Ovary (tissue), 9 donors: ENCODE data around the gene ANK3. TPM values are rescaled to one million over a fixed set of nuclear protein-coding genes. Genes with fewer than 3 reads are reported as not detected.

Source experiments
- DNase-seq, 5 donors: peaks; one replicate each; pipeline ENCODE4 v3.0.0-alpha.2; 2019 to 2020
- H3K27ac ChIP-seq, 2 donors: fragments of 200-600 bp; one replicate each; pipeline versions ENCODE4 v1.5.1 to v1.8.0; 2019 to 2022
- H3K27me3 ChIP-seq: fragments of 200-600 bp; one replicate; pipeline ENCODE4 v1.8.0; 2022
- H3K36me3 ChIP-seq: fragments of 200-600 bp; sonication (generic); one replicate; pipeline ENCODE4 v1.5.1; 2019
- H3K4me1 ChIP-seq: one replicate; pipeline ENCODE4 v1.8.1; 2013; ENCODE audit warnings: mild to moderate bottlenecking, moderate library complexity; ENCODE audit not compliant: insufficient read depth
- H3K4me3 ChIP-seq: fragments of 200-600 bp; sonication (generic); one replicate; pipeline ENCODE4 v1.5.1; 2017
- H3K9me3 ChIP-seq, 2 donors: fragments of 200-600 bp in 1 of 2; sonication (generic) in 1 of 2; one replicate each; pipeline versions ENCODE4 v1.5.1 to v1.8.1; 2013 to 2019; ENCODE audit warnings: mild to moderate bottlenecking in 1 of 2, moderate library complexity in 1 of 2
- CTCF ChIP-seq, 3 donors: fragments of 450-650 bp in 2 of 3; fragments of 200-600 bp in 1 of 3; IDR thresholded peaks; one replicate each; pipeline versions ENCODE4 v1.5.1 to v1.8.0; 2016 to 2022; ENCODE audit warnings: antibody characterized with exemption in 3 of 3, mild to moderate bottlenecking in 1 of 3
- EP300 ChIP-seq: sonication (generic); formaldehyde crosslinking; IDR thresholded peaks from one replicate; pipeline ENCODE4 v1.6.1; 2017; ENCODE audit warnings: antibody characterized with exemption
- POLR2A ChIP-seq: fragments of 450-650 bp; IDR thresholded peaks from one replicate; pipeline ENCODE4 v1.6.1; 2017; ENCODE audit warnings: antibody characterized with exemption, mild to moderate bottlenecking, moderate library complexity
- WGBS, 3 donors: extraction: QIAGEN DNeasy Blood & Tissue Kit in 1 of 3; methylation state at CpG; one replicate each; pipeline versions ENCODE4 v1.1.5 to v1.1.7; 2013 to 2017; 5-methylcytosine and 5-hydroxymethylcytosine counted together
- intact Hi-C, 4 donors: fragments of 100-400 bp; cut with DNase I; formaldehyde crosslinking; loops; one replicate each; pipeline versions ENCODE4 v1.11.0 to v1.15.1; 2022 to 2023
- polyA plus RNA-seq, 2 donors: library from polyadenylated mRNA; stranded (reverse); fragments of 200-250 nt in 1 of 2; fragments of 350-450 nt in 1 of 2; fragmentation: Illumina TruSeq in 1 of 2; extraction: RNeasy Lipid Tissue Mini Kit (QIAGEN cat#74804) in 1 of 2; gene quantifications; one replicate each; pipeline ENCODE4 v1.2.3, GENCODE V29; 2013 to 2014
- total RNA-seq, 7 donors: library from RNA; depleted of rRNA in 2 of 7; stranded (reverse); fragments of >200 nt in 2 of 7; fragmentation: NEBNext Ultra II Directional in 3 of 7; extraction: Animal tissue kit (Norgen Biotek cat#: 25700) in 3 of 7; gene quantifications; one replicate each; pipeline versions ENCODE4 v1.1.0 to v1.2.4, GENCODE V29; 2016 to 2023
- donor health status: DM: no; HTN: no; CAD: no; lungs with moderate emphysema.
- donor health status: DM: no; HTN: no; CAD: no.
- donor health status: Bipolar disorder and iron deficiency.
- donor health status: DM: yes; HTN: yes; CAD: no.
- donor health status: DM: no; HTN: no; CAD: no.
- donor health status: DM: yes; HTN: yes; CAD: no.

ANK3 gene
- total and polyA plus RNA-seq, 9 donors, result 11.4 to 74.1 (median 28.3) TPM

DNA sequence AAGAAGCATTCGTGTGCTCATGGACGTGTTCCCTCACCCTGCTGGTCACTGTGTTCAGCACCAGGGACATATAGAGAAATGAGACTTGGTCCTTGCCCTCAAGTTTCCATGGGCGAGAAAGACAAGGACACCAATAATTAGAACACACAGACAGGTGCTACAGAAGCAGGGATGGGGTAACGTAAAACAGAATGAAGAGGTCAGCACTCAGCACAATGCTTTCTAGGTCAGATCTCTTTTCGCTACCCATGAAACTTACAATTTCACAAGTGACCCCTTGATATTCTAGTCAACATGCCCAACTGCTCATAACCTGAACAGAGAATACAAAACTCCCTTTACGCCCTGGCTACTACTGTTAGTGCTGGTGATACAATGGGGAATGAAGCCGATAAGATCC lies 6.0 kb upstream of the ANK3 start:
- intact Hi-C loops, result no loop called here
- H3K27ac ChIP-seq, result no peak overlapping the region
- H3K9me3 ChIP-seq, result no peaks in the 10 kb centered on the region
- no peak for TF ChIP-seq POLR2A
- no peak for TF ChIP-seq EP300
- TF ChIP-seq CTCF (IDR thresholded peaks at IDR 0.05), result no peak
- no peak overlapping the region for H3K4me3 ChIP-seq
- WGBS, 3 donors, result 91 to 95% (median 93%) methylated on average over 7 of the region's 7 CpGs
- H3K27me3 ChIP-seq, result no peaks in the 10 kb centered on the region
- no peaks in the 10 kb centered on the region for H3K36me3 ChIP-seq
- peaks cover 4% of the 10 kb centered on the region for H3K4me1 ChIP-seq
- DNase-seq, result no peak

GRCh38 chr10:60394446-60394845 lies 4.8 kb upstream of the ANK3 start:
- H3K27me3 ChIP-seq, result no peaks in the 10 kb centered on the region
- peaks cover 4% of the 10 kb centered on the region for H3K4me1 ChIP-seq
- no peaks in the 10 kb centered on the region for H3K9me3 ChIP-seq
- H3K27ac ChIP-seq, result no peak overlapping the region
- no peaks in the 10 kb centered on the region for H3K36me3 ChIP-seq
- TF ChIP-seq CTCF (IDR thresholded peaks at IDR 0.05) (no peak), POLR2A (no peak), EP300 (no peak)
- 73 to 78% (median 75%) methylated on average over 2 of the region's 2 CpGs for WGBS, 3 donors
- H3K4me3 ChIP-seq, result no peak overlapping the region
- intact Hi-C loops, result no loop called here
- DNase-seq, result no peak

- H3K9me3 ChIP-seq, result no peaks in the 10 kb centered on the region
- H3K27ac ChIP-seq, result no peak overlapping the region
- no peak for TF ChIP-seq POLR2A
- no peak for TF ChIP-seq EP300
- no peak for TF ChIP-seq CTCF (IDR thresholded peaks at IDR 0.05)
- intact Hi-C loops, result no loop called here
- no peaks in the 10 kb centered on the region for H3K27me3 ChIP-seq
- DNase-seq, result no peak
- H3K4me3 ChIP-seq, result no peak overlapping the region
- no peaks in the 10 kb centered on the region for H3K4me1 ChIP-seq
- no peaks in the 10 kb centered on the region for H3K36me3 ChIP-seq
- 69 to 88% (median 85%) methylated on average over 3 of the region's 3 CpGs for WGBS, 3 donors
Measured at GRCh38 chr10:60390224-60390626, 550 bp upstream of the ANK3 start.

GRCh38 chr10:60388709-60389301 lies 870 bp downstream of the ANK3 start:
- Histone ChIP-seq H3K27ac (no peak overlapping the region), H3K36me3 (no peaks in the 10 kb centered on the region), H3K27me3 (no peaks in the 10 kb centered on the region), H3K4me3 (no peak overlapping the region), H3K9me3 (no peaks in the 10 kb centered on the region), H3K4me1 (peaks cover 1% of the 10 kb centered on the region)
- DNase-seq, result no peak
- TF ChIP-seq CTCF (IDR thresholded peaks at IDR 0.05), result no peak
- TF ChIP-seq POLR2A, result no peak
- TF ChIP-seq EP300, result no peak
- WGBS, 3 donors, result 75 to 85% (median 80%) methylated on average over 7 of the region's 7 CpGs
- intact Hi-C loops, result no loop called here
